Panc1 (cell line): ENCODE measurements around the gene ABHD11. TPM values are rescaled to one million over a fixed set of nuclear protein-coding genes. Genes with fewer than 3 reads are reported as not detected.

Experiments used
- ATAC-seq: fragments of 200-7000 bp; cut with Tn5 transposase; 2 replicates; pipeline ENCODE4 v1.9.1; 2020; ENCODE audit warnings: mild to moderate bottlenecking, moderate library complexity
- BruUV-seq: library from RNA; stranded (reverse); fragments of 400-500 nt; replicated peaks from 2 replicates; lab custom pipeline; 2021; lab: Mats Ljungman, UMichigan
- CTCF ChIA-PET: fragments of 300-600 bp; sonication (Branson Sonifier 250); formaldehyde crosslinking; loops from one replicate; lab custom pipeline; 2022; ENCODE audit warnings: antibody characterized with exemption; lab: Charles Lee
- POLR2A ChIA-PET: fragments of 300-600 bp; sonication (Branson Sonifier 250); formaldehyde crosslinking; loops from one replicate; lab custom pipeline; 2022; ENCODE audit warnings: antibody characterized with exemption; lab: Charles Lee
- DNase-seq: peaks from one replicate; pipeline ENCODE4 v3.0.0-alpha.2; 2010; ENCODE audit warnings: low read depth, low spot score
- H3K27ac ChIP-seq: 2 replicates; pipeline ENCODE4 v1.5.1; 2011; ENCODE audit warnings: mild to moderate bottlenecking, low read length, inconsistent platforms
- H3K27me3 ChIP-seq: fragments of 200-500 bp; sonication (Bioruptor generic); 2 replicates; pipeline ENCODE4 v1.6.0; 2014; ENCODE audit warnings: low read length, inconsistent platforms; ENCODE audit not compliant: control insufficient read depth, insufficient read depth
- H3K36me3 ChIP-seq: fragments of 200-500 bp; sonication (Bioruptor generic); 2 replicates; pipeline ENCODE4 v1.5.1; 2014; ENCODE audit warnings: inconsistent platforms, mild to moderate bottlenecking, low read length, moderate library complexity; ENCODE audit not compliant: control insufficient read depth, insufficient read depth
- H3K4me1 ChIP-seq: 2 replicates; pipeline ENCODE4 v1.5.1; 2011; ENCODE audit warnings: inconsistent platforms, mild to moderate bottlenecking, low read length, moderate library complexity; ENCODE audit not compliant: control insufficient read depth, insufficient read depth
- H3K4me3 ChIP-seq, 2 experiments: 2 replicates each; pipeline ENCODE4 v1.5.1; 2011 to 2012; ENCODE audit warnings: low read depth in 2 of 2, low read length in 2 of 2, mild to moderate bottlenecking in 2 of 2, inconsistent platforms in 1 of 2, moderate library complexity in 1 of 2
- H3K9me3 ChIP-seq: fragments of 200-500 bp; sonication (Bioruptor generic); 2 replicates; pipeline ENCODE4 v1.5.1; 2014; ENCODE audit warnings: low read depth, mild to moderate bottlenecking, inconsistent platforms, low read length, moderate library complexity; ENCODE audit not compliant: control insufficient read depth, insufficient read depth
- POLR2AphosphoS5 ChIP-seq: IDR thresholded peaks from 2 replicates; pipeline ENCODE4 v1.6.1; 2012; ENCODE audit warnings: mild to moderate bottlenecking, low read depth, low read length, moderate library complexity
- REST ChIP-seq, 2 experiments: IDR thresholded peaks; 2 replicates each; pipeline ENCODE4 v1.6.1; 2011 to 2012; ENCODE audit warnings: low read depth in 2 of 2, control low read depth in 1 of 2, low read length in 1 of 2, mild to moderate bottlenecking in 1 of 2, moderate library complexity in 1 of 2; ENCODE audit not compliant: insufficient read depth in 1 of 2
- SIN3A ChIP-seq: IDR thresholded peaks from 2 replicates; pipeline ENCODE4 v1.6.1; 2012; ENCODE audit warnings: low read depth, mild to moderate bottlenecking, low read length, moderate library complexity, borderline replicate concordance; ENCODE audit not compliant: insufficient read depth
- TCF7L2 ChIP-seq: IDR thresholded peaks from 2 replicates; pipeline ENCODE4 v1.6.1; 2011; ENCODE audit warnings: mild to moderate bottlenecking, low read depth, low read length, inconsistent platforms
- in situ Hi-C: cut with HindIII; loops from 2 replicates; pipeline ENCODE4 v1.10.0; 2016; ENCODE audit warnings: low sequenced_read_pairs, low pct_unique_long_range_greater_than_20kb
- intact Hi-C: fragments of 100-400 bp; cut with micrococcal nuclease; formaldehyde crosslinking; loops from one replicate; pipeline ENCODE4 v1.10.0; 2022; ENCODE audit not compliant: unreplicated experiment
- total RNA-seq: library from RNA; stranded (reverse); gene quantifications from one replicate; pipeline ENCODE4 v1.2.1, GENCODE V29; 2021; ENCODE audit not compliant: unreplicated experiment
- TF ChIP-seq, protein P1 (sequence below): fragments of 450-650 bp; IDR thresholded peaks from 2 replicates; pipeline ENCODE4 v1.5.1; 2017; ENCODE audit warnings: mild to moderate bottlenecking

ABHD11 gene
- total RNA-seq, 1 experiment from 2014 or later: 54.2 TPM

DNA sequence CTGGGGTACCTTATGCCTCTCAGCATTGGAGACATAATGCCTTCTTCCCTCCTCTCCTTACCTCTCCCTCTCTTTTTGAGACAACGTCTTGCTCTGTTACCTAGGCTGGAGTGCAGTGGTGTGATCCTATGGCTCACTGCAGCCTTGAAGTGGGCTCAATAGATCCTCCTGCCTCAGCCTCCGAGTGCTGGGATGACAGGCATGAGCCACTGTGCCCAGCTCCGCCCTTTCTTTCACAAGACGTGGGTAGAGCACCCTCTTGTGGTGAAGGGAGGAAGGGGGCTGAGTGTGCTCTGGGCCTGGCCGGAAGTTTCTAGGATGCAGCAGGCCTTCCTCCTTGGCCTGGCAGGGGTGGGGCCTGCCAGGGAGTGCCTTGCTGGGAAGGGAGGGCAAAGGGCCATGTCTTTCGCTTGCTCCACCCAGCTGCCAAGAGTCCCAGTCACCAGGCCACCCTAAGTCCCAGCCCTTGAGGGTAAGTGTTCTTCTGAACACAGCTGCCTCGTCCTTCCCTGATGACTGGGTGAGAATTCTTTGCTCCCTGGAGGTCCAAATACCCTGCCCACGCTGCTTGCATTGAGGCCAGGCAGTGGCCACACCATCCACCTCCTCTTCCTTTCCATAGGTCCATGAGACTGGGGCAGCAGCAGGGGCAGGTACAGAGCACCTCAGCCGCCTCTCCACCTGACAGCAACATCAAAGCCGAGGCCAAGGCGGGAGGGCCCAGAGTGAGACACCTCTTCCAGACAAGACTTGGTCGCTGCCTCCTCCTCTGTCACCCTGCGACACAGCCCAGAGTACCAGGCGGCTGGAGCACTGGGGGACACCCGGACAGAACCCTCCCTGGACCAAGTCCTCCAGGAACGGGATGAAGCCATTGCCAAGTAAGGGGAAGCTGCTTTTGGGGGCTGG, 3.7 kb downstream of the ABHD11 start:
- CTCF ChIA-PET: interaction anchor here (0.6 to 1.4 kb wide), 7 partner anchors 9 to 298 kb away, joined by 3 to 8 read pairs (median 4); no protein-coding TSS in a partner anchor
- DNase-seq (peak; percentile 94), ATAC-seq (peak; percentile 82)
- Histone ChIP-seq H3K27ac (peak overlapping the region; percentile 64), H3K27me3 (no peaks in the 10 kb centered on the region), H3K9me3 (no peaks in the 10 kb centered on the region), H3K36me3 (peaks cover 5% of the 10 kb centered on the region; the same call in 1 of the 2 replicates), H3K4me3 (no peak overlapping the region), H3K4me1 (peaks cover 30% of the 10 kb centered on the region)
- intact Hi-C loops: no loop called here
- TF ChIP-seq POLR2AphosphoS5 (peak; percentile 84), REST (IDR thresholded peaks at IDR 0.05; ENCODE audit: insufficient read depth in 1 of 2, low read depth in 2 of 2, low read length in 1 of 2) (no peak), SIN3A (no peak), TCF7L2 (no peak; the same call in 1 of the 2 replicates)
- TF ChIP-seq, protein P1, sequence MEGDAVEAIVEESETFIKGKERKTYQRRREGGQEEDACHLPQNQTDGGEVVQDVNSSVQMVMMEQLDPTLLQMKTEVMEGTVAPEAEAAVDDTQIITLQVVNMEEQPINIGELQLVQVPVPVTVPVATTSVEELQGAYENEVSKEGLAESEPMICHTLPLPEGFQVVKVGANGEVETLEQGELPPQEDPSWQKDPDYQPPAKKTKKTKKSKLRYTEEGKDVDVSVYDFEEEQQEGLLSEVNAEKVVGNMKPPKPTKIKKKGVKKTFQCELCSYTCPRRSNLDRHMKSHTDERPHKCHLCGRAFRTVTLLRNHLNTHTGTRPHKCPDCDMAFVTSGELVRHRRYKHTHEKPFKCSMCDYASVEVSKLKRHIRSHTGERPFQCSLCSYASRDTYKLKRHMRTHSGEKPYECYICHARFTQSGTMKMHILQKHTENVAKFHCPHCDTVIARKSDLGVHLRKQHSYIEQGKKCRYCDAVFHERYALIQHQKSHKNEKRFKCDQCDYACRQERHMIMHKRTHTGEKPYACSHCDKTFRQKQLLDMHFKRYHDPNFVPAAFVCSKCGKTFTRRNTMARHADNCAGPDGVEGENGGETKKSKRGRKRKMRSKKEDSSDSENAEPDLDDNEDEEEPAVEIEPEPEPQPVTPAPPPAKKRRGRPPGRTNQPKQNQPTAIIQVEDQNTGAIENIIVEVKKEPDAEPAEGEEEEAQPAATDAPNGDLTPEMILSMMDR: peak; percentile 94
- POLR2A ChIA-PET: interaction anchor here (0.6 to 0.7 kb wide), 3 partner anchors 120 to 157 kb away, joined by 4 to 11 read pairs (median 8); partner anchors contain the start of gene TBL2
- in situ Hi-C loops: no loop called here
- BruUV-seq: no TSS peak

DNA sequence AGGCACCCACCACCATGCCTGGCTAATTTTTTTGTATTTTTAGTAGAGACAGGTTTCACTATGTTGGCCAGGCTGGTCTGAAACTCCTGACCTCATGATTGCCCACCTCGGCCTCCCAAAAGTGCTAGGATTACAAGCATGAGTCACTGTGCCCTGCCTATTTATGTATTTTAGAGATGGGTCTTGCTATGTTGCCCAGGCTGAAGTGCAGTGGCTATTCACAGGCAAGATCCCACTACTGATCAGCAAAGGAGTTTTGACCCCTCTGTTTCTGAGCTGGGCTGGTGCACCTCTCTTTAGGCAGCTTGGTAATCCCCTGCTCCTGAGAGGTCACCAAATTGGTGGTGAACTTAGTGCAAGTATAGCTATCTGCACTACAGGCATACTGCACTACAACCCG, 6.2 kb downstream of the ABHD11 start:
- ChIA-PET POLR2A (interaction anchor here (0.5 kb wide), 1 partner anchor 98 kb away, joined by 3 read pairs; no protein-coding TSS in a partner anchor), CTCF (interaction anchor here (0.5 to 0.7 kb wide), 2 partner anchors 16 to 116 kb away, joined by 3 read pairs; no protein-coding TSS in a partner anchor)
- BruUV-seq: no TSS peak
- in situ Hi-C loops (no loop called here), intact Hi-C loops (no loop called here)
- ATAC-seq: no peak
- no peak for TF ChIP-seq REST (IDR thresholded peaks at IDR 0.05; ENCODE audit: insufficient read depth in 1 of 2, low read depth in 2 of 2, low read length in 1 of 2)
- no peak for TF ChIP-seq TCF7L2
- no peak for TF ChIP-seq SIN3A
- TF ChIP-seq POLR2AphosphoS5: no peak
- TF ChIP-seq, protein P1: no peak
- no peak overlapping the region for H3K27ac ChIP-seq
- no peak for DNase-seq
- H3K4me3 ChIP-seq: no peak overlapping the region
- H3K36me3 ChIP-seq: peaks cover 5% of the 10 kb centered on the region; the same call in 1 of the 2 replicates
- H3K4me1 ChIP-seq: peaks cover 20% of the 10 kb centered on the region
- H3K27me3 ChIP-seq: no peaks in the 10 kb centered on the region
- H3K9me3 ChIP-seq: no peaks in the 10 kb centered on the region
